Activated naive CD8-positive, alpha-beta T cell treated with anti-CD3 and anti-CD28 coated beads, Interleukin-2, amount 50 U/mL, for 24 hours (primary cell): ENCODE results near the gene KLF3.

ENCODE experiments used
- ATAC-seq: fragments of 150-1000 bp; cut with Tn5 transposase; one replicate; pipeline ENCODE4 v1.10.0; 2021
- DNase-seq: peaks from one replicate; pipeline ENCODE4 v3.0.0; 2021
- H3K27ac Mint-ChIP-seq: one replicate; pipeline ENCODE4 v1.8.0; 2021; ENCODE audit warnings: mild to moderate bottlenecking, mixed read lengths
- H3K27me3 Mint-ChIP-seq: one replicate; pipeline ENCODE4 v1.8.0; 2021; ENCODE audit warnings: mixed read lengths
- H3K36me3 Mint-ChIP-seq: one replicate; pipeline ENCODE4 v1.8.0; 2021; ENCODE audit warnings: low read depth, mixed read lengths
- H3K4me1 Mint-ChIP-seq: one replicate; pipeline ENCODE4 v1.8.0; 2021; ENCODE audit warnings: mixed read lengths
- H3K4me3 Mint-ChIP-seq: one replicate; pipeline ENCODE4 v1.8.0; 2021; ENCODE audit warnings: mild to moderate bottlenecking, moderate library complexity, mixed read lengths
- H3K9me3 Mint-ChIP-seq: one replicate; pipeline ENCODE4 v1.8.0; 2021; ENCODE audit warnings: mixed read lengths

The KLF3 gene

GRCh38 chr4:38747629-38748028 is 83.6 kb downstream of the KLF3 start:
- H3K27ac Mint-ChIP-seq = no peak overlapping the region
- peaks cover 8% of the 10 kb centered on the region for H3K9me3 Mint-ChIP-seq
- ATAC-seq = no peak
- H3K4me3 Mint-ChIP-seq = no peak overlapping the region
- DNase-seq = no peak
- peaks cover 10% of the 10 kb centered on the region for H3K4me1 Mint-ChIP-seq
- H3K36me3 Mint-ChIP-seq = peaks cover 5% of the 10 kb centered on the region
- H3K27me3 Mint-ChIP-seq = no peaks in the 10 kb centered on the region

- peaks cover 5% of the 10 kb centered on the region for H3K36me3 Mint-ChIP-seq
Observed at GRCh38 chr4:38749336-38749735, 85.3 kb downstream of the KLF3 start.

More at GRCh38 chr4:38749336-38749735, 85.3 kb downstream of the KLF3 start:
- H3K27me3 Mint-ChIP-seq = no peaks in the 10 kb centered on the region
- ATAC-seq (no peak), DNase-seq (no peak)
- peaks cover 7% of the 10 kb centered on the region for H3K4me1 Mint-ChIP-seq
- no peak overlapping the region for H3K27ac Mint-ChIP-seq
- peaks cover 8% of the 10 kb centered on the region for H3K9me3 Mint-ChIP-seq
- H3K4me3 Mint-ChIP-seq = no peak overlapping the region
